NB4 (cell line): ENCODE results near the gene FBXO2.

Experiments used
- DNase-seq: peaks from one replicate; pipeline ENCODE4 v3.0.0; 2010; ENCODE audit warnings: low read depth
- H3K4me3 ChIP-seq: one replicate; pipeline ENCODE4 v1.5.1; 2011; ENCODE audit warnings: mild to moderate bottlenecking, low read depth, low read length, moderate library complexity
- MYC ChIP-seq: IDR thresholded peaks from 2 replicates; pipeline ENCODE4 v1.6.1; 2011; ENCODE audit warnings: low read depth, low read length
- POLR2A ChIP-seq: IDR thresholded peaks from 2 replicates; pipeline ENCODE4 v1.6.1; 2011; ENCODE audit warnings: mild to moderate bottlenecking; ENCODE audit not compliant: insufficient read length; ENCODE audit errors: extremely low read depth
- TF ChIP-seq, protein P1 (sequence below): IDR thresholded peaks from 2 replicates; pipeline ENCODE4 v1.6.1; 2011; ENCODE audit warnings: low read depth, low read length
- TF ChIP-seq, protein P2 (sequence below): IDR thresholded peaks from one replicate; pipeline ENCODE4 v1.5.1; 2012; ENCODE audit warnings: low read depth, low read length

FBXO2 gene

DNA sequence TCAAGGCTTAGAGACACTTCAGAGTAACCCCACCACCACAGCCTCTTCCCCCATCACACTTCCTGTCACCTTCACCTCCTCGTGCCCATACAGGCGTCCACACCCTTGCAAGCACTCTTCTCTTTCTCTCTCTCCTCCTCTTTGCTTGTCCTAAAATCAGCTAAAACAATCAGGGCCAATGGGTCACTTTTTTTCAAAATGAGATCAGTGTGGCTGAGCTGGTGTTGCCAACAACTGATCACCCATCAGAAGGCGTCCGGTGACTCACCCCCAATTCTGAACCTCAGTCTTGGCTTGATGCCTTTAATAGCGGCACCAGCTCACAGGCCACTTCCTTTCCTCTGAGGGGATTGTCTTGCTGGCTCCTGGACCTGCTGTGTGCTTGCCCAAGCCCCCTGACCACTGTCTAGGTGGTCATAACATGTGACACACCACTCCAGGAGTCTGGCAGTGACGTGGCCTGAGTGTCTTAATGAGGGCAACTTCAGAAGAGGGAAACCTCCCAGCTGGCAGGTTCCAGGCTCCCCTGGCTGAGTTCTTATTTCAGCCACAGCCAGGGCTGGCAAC, 38.9 kb upstream of the FBXO2 start:
- peak; percentile 88 for DNase-seq
- no peak overlapping the region for H3K4me3 ChIP-seq
- TF ChIP-seq POLR2A (no peak), MYC (peak; percentile 59; the same call in 1 of the 2 replicates)
- TF ChIP-seq, protein P1, sequence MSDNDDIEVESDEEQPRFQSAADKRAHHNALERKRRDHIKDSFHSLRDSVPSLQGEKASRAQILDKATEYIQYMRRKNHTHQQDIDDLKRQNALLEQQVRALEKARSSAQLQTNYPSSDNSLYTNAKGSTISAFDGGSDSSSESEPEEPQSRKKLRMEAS = peak; percentile 80

DNA sequence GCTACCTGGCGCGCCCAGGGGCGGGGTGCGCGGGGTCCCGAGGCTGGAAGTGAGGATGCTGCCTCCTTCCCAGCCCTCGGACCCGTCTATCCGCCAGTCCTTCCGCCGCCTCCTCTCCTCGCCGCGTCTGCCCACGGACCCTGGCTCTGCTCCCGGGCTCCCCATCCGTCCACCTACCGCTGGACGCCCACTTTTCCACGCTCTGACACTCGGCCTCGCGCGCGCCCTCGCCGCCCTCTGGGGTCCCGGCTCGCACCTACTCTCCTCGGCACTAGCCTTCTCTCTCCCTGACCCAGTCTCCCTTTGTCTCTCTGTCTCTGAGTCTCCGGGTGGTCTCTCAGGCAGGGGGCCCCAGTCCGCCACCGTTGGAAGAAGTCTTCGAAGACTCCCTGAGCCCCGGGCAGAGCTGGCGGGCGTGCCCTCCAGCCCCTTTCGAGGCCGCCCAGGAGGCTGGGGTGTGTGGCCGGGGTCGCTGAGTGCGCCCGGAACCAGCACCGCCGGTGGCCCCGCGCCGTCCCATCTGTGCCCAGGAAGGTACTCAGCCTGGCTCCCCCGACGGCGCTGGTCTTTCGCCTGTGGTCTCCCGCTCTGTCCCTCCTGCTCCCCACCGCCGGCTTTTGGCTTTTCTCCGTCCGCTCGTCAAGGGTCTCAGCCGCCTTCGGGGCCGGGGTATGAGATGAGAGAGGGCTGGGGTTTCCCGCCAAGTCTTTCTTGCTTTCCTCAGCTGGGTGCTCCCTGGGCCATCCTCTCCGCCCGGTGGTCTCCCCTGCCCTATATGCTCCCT, 37.9 kb upstream of the FBXO2 start:
- no peak overlapping the region for H3K4me3 ChIP-seq
- DNase-seq = no peak
- TF ChIP-seq MYC (no peak), POLR2A (no peak)
- TF ChIP-seq, protein P1 = no peak
- TF ChIP-seq, protein P2, sequence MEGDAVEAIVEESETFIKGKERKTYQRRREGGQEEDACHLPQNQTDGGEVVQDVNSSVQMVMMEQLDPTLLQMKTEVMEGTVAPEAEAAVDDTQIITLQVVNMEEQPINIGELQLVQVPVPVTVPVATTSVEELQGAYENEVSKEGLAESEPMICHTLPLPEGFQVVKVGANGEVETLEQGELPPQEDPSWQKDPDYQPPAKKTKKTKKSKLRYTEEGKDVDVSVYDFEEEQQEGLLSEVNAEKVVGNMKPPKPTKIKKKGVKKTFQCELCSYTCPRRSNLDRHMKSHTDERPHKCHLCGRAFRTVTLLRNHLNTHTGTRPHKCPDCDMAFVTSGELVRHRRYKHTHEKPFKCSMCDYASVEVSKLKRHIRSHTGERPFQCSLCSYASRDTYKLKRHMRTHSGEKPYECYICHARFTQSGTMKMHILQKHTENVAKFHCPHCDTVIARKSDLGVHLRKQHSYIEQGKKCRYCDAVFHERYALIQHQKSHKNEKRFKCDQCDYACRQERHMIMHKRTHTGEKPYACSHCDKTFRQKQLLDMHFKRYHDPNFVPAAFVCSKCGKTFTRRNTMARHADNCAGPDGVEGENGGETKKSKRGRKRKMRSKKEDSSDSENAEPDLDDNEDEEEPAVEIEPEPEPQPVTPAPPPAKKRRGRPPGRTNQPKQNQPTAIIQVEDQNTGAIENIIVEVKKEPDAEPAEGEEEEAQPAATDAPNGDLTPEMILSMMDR = no peak

DNA sequence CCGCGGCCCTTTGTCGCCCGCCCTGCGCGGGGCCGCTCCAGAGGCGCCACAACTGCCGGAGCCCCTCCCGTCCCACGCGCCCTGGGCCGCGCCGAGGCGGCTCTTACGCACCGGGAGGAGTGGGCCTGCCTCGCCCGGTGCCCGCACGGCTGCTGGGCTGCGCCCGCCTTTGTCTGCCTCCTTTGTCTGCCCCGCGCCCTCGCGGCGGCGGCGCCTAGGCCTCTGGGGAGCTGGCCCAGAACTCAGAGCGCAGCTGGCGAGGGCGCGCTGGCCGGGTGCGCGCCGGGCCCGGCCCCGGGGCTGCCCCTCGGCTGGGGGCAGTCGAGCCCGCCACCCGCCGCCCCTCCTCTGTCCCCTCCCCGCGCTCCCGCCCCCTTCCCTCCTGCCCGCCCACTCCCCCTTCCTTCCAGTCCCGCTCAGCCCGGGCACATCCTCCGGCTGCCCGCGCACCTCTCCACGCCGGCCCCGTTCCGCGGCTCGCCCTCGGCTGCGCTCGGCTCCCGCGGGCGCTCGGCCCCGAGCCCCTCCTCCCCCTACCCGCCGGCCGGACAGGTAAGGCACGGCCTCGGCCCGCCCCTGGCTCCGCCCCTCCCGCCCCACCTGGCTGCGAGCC, 37.2 kb upstream of the FBXO2 start, which contains the start of gene DRAXIN:
Gene DRAXIN (plus strand): TSS at position 409 of the 613 bp plus-strand sequence. CDS start 14,549 bp downstream, outside the sequence.
- no peak within 1 kb of the TSS for H3K4me3 ChIP-seq
- TF ChIP-seq MYC (no peak), POLR2A (no peak)
- TF ChIP-seq, protein P1 = no peak
- TF ChIP-seq, protein P2 = no peak
- DNase-seq = no peak

DNA sequence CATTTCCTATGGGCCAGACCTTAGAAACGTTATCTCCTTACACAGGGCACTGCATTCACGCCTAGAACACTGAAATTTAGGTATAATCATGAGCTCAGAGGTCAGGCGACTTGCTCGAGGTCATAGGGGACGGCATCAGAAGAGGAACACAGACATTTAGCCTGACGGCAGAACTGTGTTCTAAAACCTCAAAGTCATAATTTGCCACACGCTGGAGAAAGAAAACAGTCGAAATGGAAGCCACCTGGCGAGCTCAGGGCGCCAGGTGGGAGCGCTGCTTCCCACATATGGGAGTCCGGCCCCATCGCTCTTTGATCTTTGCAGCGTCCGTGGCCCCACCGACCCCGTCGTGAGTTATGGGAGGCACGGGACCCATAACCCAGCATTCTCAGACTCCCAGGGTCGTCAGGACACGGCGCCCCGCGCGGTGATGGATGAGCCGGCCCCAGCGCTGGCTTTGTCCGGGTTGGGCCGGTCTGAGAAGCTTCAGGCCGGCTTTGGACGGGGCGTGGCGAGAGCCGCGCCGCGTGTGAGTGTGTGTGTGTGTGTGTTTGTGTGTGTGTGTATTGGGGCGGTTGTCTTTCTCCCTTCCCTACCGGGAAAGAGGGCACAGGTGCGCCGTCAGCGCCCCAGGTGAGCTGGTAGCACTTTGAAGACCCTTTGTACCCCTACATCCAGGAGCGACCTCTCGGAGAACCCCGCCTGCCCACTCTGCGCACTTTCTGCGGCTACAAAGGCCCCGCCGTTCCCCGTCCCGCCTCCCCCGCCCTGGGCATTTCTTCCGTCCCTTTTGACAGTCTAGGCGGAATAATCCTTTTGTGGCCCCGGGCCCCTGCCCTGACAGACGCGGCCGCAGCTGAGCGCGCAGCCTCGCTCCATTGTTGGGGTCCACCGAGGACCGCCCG, 36.4 kb upstream of the FBXO2 start:
- no peak overlapping the region for H3K4me3 ChIP-seq
- TF ChIP-seq, protein P1 = no peak
- TF ChIP-seq POLR2A (no peak), MYC (no peak)
- TF ChIP-seq, protein P2 = no peak
- no peak for DNase-seq

DNA sequence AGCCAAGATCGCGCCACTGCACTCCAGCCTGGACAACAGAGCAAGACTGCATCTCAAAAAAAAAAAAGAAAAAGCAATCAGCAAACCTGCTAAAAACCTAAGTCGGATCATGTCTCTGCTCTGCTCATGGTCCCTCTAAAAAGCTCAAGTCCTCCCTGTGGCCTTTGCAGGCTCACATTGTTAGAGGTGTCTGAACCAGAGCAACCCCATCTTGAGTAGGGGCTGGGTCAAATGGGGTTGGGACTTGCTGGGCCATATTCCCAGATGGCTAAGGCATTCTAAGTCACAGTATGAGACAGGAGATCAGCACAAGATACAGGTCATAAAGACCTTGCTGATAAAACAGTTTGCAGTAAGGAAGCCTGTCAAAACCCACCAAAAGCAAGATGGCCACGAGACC, 34.3 kb upstream of the FBXO2 start:
- DNase-seq = no peak
- H3K4me3 ChIP-seq = no peak overlapping the region
- no peak for TF ChIP-seq MYC
- no peak for TF ChIP-seq POLR2A
- TF ChIP-seq, protein P1 = no peak
- TF ChIP-seq, protein P2 = no peak
